Heart right ventricle (tissue), 12 donors: ENCODE results near the gene DFFB. TPM values are rescaled to one million over a fixed set of nuclear protein-coding genes. Genes with fewer than 3 reads are reported as not detected.

Experiments
- polyA plus RNA-seq, 2 donors: library from polyadenylated mRNA; stranded (reverse); fragments of 200-250 nt; gene quantifications; one replicate each; pipeline ENCODE4 v1.2.3, GENCODE V29; 2013
- total RNA-seq, 10 donors: library from RNA; stranded (reverse); fragmentation: NEBNext Ultra II Directional in 3 of 10; extraction: Animal tissue kit (Norgen Biotek cat#: 25700) in 3 of 10; gene quantifications; one replicate each; pipeline versions ENCODE4 v1.2.1 to v1.2.4, GENCODE V29; 2021 to 2023
- donor health status: ischemic (EF 13 %, LVEDD 7.1; RV severe dilation, severe dysfunction).
- donor health status: healthy with polysubstance abuse.
- donor health status: DM: no; HTN: yes; CAD: no.
- donor health status: DM: no; HTN: no; CAD: no.
- donor health status: ischemic (EF 25% LVEDD 6.9; RV normal size, moderate dysfunction).
- donor health status: ischemic (EF 25% LVEDD 5.7; RV mildly dilated, moderate dysfunction).
- donor health status: healthy.
- donor health status: nonischemic (EF 11% LVEDD 7.7; RV severe dilation, severe dysfunction).
- donor health status: DM: yes; HTN: yes; CAD: no.
- donor health status: PGD.
- donor health status: ischemic (EF 29% LVEDD 5.4; RV normal size, mild dysfunction).
- donor health status: nonischemic (EF 23%, LVEDD 6.1; RV moderate dilation, normal function).

The DFFB gene
- total and polyA plus RNA-seq, 12 donors = 1.2 to 7.9 (median 2.3) TPM

Other genes with a start within 250 kb of the DFFB start
- 10 to 100 TPM in 1 of 10 donors, 1 to 10 TPM in 9; 1.8 to 14.1 (median 7.1) TPM for gene MEGF6, start 246.0 kb upstream of the DFFB start, total RNA-seq
- gene MEGF6, start 246.0 kb upstream of the DFFB start, polyA plus RNA-seq = 1 to 10 TPM; 2.9 to 7.6 TPM
- 10 to 100 TPM; 42.6 to 60.7 (median 51.3) TPM for gene TPRG1L, start 232.5 kb upstream of the DFFB start, total RNA-seq
- gene TPRG1L, start 232.5 kb upstream of the DFFB start, polyA plus RNA-seq = 10 to 100 TPM; 15.1 to 34.8 TPM
- 10 to 100 TPM in 5 of 10 donors, 1 to 10 TPM in 5; 7.5 to 12.9 (median 10.1) TPM for gene WRAP73, start 207.4 kb upstream of the DFFB start, total RNA-seq
- gene WRAP73, start 207.4 kb upstream of the DFFB start, polyA plus RNA-seq = 10 to 100 TPM; 12.3 to 16.5 TPM
- gene TP73, start 205.0 kb upstream of the DFFB start, total RNA-seq = under 1 TPM in 4 of 10 donors, not detected in 6; 0.15 to 0.58 (median 0.22) TPM
- gene TP73, start 205.0 kb upstream of the DFFB start, polyA plus RNA-seq = under 1 TPM in 1 of 2 donors, not detected in 1; 0.03 TPM
- gene CCDC27, start 105.0 kb upstream of the DFFB start, total RNA-seq = not detected
- gene CCDC27, start 105.0 kb upstream of the DFFB start, polyA plus RNA-seq = under 1 TPM in 1 of 2 donors, not detected in 1; 0.03 TPM
- 10 to 100 TPM in 5 of 10 donors, 1 to 10 TPM in 5; 6.2 to 24.5 (median 9.7) TPM for gene SMIM1, start 84.7 kb upstream of the DFFB start, total RNA-seq
- 10 to 100 TPM in 1 of 2 donors, 1 to 10 TPM in 1; 4.0 to 33.9 TPM for gene SMIM1, start 84.7 kb upstream of the DFFB start, polyA plus RNA-seq
- gene LRRC47, start 61.0 kb upstream of the DFFB start, total RNA-seq = 10 to 100 TPM; 54.9 to 85.4 (median 73.9) TPM
- gene LRRC47, start 61.0 kb upstream of the DFFB start, polyA plus RNA-seq = 10 to 100 TPM; 17.6 to 28.1 TPM
- 10 to 100 TPM; 20.6 to 42.9 (median 29.0) TPM for gene CEP104, start 265 bp upstream of the DFFB start, total RNA-seq
- gene CEP104, start 265 bp upstream of the DFFB start, polyA plus RNA-seq = 1 to 10 TPM; 4.9 to 7.8 TPM
- gene C1orf174, start 42.8 kb downstream of the DFFB start, total RNA-seq = 10 to 100 TPM in 5 of 10 donors, 1 to 10 TPM in 5; 7.5 to 13.4 (median 10.5) TPM
- gene C1orf174, start 42.8 kb downstream of the DFFB start, polyA plus RNA-seq = 10 to 100 TPM; 10.7 to 12.1 TPM